Hepatocyte (in vitro differentiated cells): ENCODE results near the gene SREBF1. TPM values are rescaled to one million over a fixed set of nuclear protein-coding genes. Genes with fewer than 3 reads are reported as not detected.

ENCODE experiments used
- DNase-seq: peaks from one replicate; pipeline ENCODE4 v3.0.0-alpha.2; 2016; ENCODE audit warnings: low spot score
- H2AFZ ChIP-seq: fragments of 200-600 bp; sonication (generic); 2 replicates; pipeline ENCODE4 v1.6.0; 2016; ENCODE audit warnings: antibody characterized with exemption, mild to moderate bottlenecking
- H3K27ac ChIP-seq: fragments of 200-600 bp; sonication (generic); 2 replicates; pipeline ENCODE4 v1.5.1; 2016; ENCODE audit warnings: mild to moderate bottlenecking
- H3K27me3 ChIP-seq: fragments of 200-600 bp; sonication (generic); 2 replicates; pipeline ENCODE4 v1.6.1; 2016
- H3K36me3 ChIP-seq: fragments of 200-600 bp; sonication (generic); replicated peaks from 2 replicates; pipeline ENCODE4 v1.5.1; 2016; ENCODE audit warnings: low read depth; ENCODE audit not compliant: insufficient read depth
- H3K4me1 ChIP-seq: fragments of 200-600 bp; sonication (generic); 2 replicates; pipeline ENCODE4 v1.5.1; 2016; ENCODE audit warnings: mild to moderate bottlenecking, moderate library complexity; ENCODE audit not compliant: insufficient read depth
- H3K4me2 ChIP-seq: fragments of 200-600 bp; sonication (generic); 2 replicates; pipeline ENCODE4 v1.6.0; 2016
- H3K4me3 ChIP-seq: fragments of 200-600 bp; sonication (generic); 2 replicates; pipeline ENCODE4 v1.5.1; 2016; ENCODE audit warnings: mild to moderate bottlenecking
- H3K79me2 ChIP-seq: fragments of 200-600 bp; sonication (generic); 2 replicates; pipeline ENCODE4 v1.6.0; 2017; ENCODE audit warnings: mild to moderate bottlenecking
- H3K9me2 ChIP-seq: fragments of 200-600 bp; sonication (generic); replicated peaks from 2 replicates; pipeline ENCODE4 v1.6.0; 2017; ENCODE audit warnings: mild to moderate bottlenecking; ENCODE audit not compliant: insufficient read depth
- H3K9me3 ChIP-seq: fragments of 200-600 bp; sonication (generic); 2 replicates; pipeline ENCODE4 v1.5.1; 2016; ENCODE audit warnings: low read depth, mild to moderate bottlenecking
- H4K20me1 ChIP-seq: fragments of 200-600 bp; sonication (generic); 2 replicates; pipeline ENCODE4 v1.6.0; 2016; ENCODE audit warnings: mild to moderate bottlenecking; ENCODE audit not compliant: insufficient read depth, poor library complexity, severe bottlenecking
- EZH2 ChIP-seq: fragments of 200-600 bp; sonication (generic); IDR thresholded peaks from 2 replicates; pipeline ENCODE4 v1.6.1; 2016; ENCODE audit warnings: antibody characterized with exemption, mild to moderate bottlenecking, borderline replicate concordance
- EZH2phosphoT487 ChIP-seq: fragments of 200-600 bp; sonication (generic); IDR thresholded peaks from one replicate; pipeline ENCODE4 v1.6.1; 2018; ENCODE audit warnings: antibody characterized with exemption, mild to moderate bottlenecking, low read depth, moderate library complexity; ENCODE audit not compliant: unreplicated experiment, severe bottlenecking
- WGBS: methylation state at CpG from one replicate; pipeline ENCODE4 v1.1.6; 2016; ENCODE audit warnings: low lambda C conversion rate; ENCODE audit errors: missing lambda C conversion rate; 5-methylcytosine and 5-hydroxymethylcytosine counted together
- polyA plus RNA-seq: library from polyadenylated mRNA; unstranded; fragments of >200 nt; fragmentation: Nextera tagmentation; extraction: Ambion mirVana; gene quantifications from 2 replicates; pipeline ENCODE4 v1.2.1, GENCODE V29; 2016
- total RNA-seq: library from RNA; depleted of rRNA; stranded (reverse); fragments of >200 nt; gene quantifications from 2 replicates; pipeline ENCODE4 v1.2.3, GENCODE V29; 2014
- TF ChIP-seq, protein P1 (sequence below): fragments of 200-600 bp; sonication (generic); IDR thresholded peaks from 2 replicates; pipeline ENCODE4 v1.5.1; 2016; ENCODE audit warnings: antibody characterized with exemption, mild to moderate bottlenecking; ENCODE audit not compliant: poor library complexity

SREBF1 gene
- total and polyA plus RNA-seq, 2 experiments from 2014 or later, result 57.1 to 140 TPM

DNA sequence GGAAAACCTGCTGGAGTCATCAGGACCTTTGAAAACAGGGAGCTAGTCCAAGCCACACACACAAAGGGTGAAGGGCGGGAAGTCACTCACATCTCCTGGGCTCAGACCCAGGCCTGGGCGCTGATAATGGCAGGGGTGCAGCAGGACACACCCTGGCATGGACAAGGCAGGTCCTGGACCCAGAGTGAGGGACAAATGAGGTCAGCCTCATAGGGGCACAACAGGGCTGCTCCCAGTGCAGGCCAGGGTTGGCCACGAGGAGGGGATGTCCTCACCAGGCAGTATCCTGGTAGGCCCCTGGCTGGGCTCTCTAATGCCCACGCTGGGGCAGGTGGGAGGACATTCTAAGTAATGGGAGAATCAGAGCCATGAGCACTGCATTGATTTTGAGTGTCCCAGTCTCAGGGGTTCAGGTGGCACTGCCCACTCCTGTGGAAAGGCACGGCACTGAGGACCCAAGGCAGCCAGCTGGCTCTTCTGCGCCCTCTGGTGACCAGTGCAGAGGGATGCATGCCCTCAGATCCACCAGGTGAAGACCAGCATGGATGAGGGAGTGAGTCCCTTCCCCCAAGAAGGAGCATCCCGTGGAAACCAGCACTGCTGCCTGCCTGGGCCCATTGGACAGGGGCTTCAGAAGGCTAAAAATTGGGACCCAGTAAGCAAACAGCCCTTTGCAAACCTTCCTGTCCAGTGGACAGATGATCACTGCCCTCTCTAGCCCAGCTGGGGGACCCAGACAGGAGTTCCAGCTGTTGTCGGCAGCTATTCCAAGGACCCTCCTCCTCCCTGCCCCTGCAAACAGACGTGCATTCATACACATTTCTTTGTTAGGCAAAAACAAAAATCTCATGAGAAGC lies 23.4 kb upstream of the SREBF1 start:
- no peaks in the 10 kb centered on the region for H3K9me2 ChIP-seq
- H3K27ac ChIP-seq, result no peak overlapping the region
- no peak overlapping the region for H2AFZ ChIP-seq
- no peaks in the 10 kb centered on the region for H3K9me3 ChIP-seq
- 46% methylated on average over 9 of the region's 9 CpGs for WGBS
- H4K20me1 ChIP-seq, result no peaks in the 10 kb centered on the region
- TF ChIP-seq, protein P1, sequence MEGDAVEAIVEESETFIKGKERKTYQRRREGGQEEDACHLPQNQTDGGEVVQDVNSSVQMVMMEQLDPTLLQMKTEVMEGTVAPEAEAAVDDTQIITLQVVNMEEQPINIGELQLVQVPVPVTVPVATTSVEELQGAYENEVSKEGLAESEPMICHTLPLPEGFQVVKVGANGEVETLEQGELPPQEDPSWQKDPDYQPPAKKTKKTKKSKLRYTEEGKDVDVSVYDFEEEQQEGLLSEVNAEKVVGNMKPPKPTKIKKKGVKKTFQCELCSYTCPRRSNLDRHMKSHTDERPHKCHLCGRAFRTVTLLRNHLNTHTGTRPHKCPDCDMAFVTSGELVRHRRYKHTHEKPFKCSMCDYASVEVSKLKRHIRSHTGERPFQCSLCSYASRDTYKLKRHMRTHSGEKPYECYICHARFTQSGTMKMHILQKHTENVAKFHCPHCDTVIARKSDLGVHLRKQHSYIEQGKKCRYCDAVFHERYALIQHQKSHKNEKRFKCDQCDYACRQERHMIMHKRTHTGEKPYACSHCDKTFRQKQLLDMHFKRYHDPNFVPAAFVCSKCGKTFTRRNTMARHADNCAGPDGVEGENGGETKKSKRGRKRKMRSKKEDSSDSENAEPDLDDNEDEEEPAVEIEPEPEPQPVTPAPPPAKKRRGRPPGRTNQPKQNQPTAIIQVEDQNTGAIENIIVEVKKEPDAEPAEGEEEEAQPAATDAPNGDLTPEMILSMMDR, result peak; percentile 93
- no peak for TF ChIP-seq EZH2
- H3K79me2 ChIP-seq, result no peaks in the 10 kb centered on the region
- no peak overlapping the region for H3K4me3 ChIP-seq
- peaks cover 12% of the 10 kb centered on the region for H3K4me1 ChIP-seq
- no peaks in the 10 kb centered on the region for H3K27me3 ChIP-seq
- no peak overlapping the region for H3K4me2 ChIP-seq
- peaks cover 3% of the 10 kb centered on the region for H3K36me3 ChIP-seq
- peak; percentile 79 for DNase-seq

- Histone ChIP-seq H3K36me3 (peaks cover 3% of the 10 kb centered on the region), H4K20me1 (no peaks in the 10 kb centered on the region), H2AFZ (no peak overlapping the region), H3K4me2 (no peak overlapping the region), H3K4me1 (peaks cover 35% of the 10 kb centered on the region), H3K9me3 (no peaks in the 10 kb centered on the region), H3K4me3 (no peak overlapping the region), H3K27ac (no peak overlapping the region), H3K9me2 (no peaks in the 10 kb centered on the region), H3K27me3 (no peaks in the 10 kb centered on the region), H3K79me2 (no peaks in the 10 kb centered on the region)
- TF ChIP-seq, protein P1, result no peak
- TF ChIP-seq EZH2 (no peak), EZH2phosphoT487 (no peak)
- WGBS, result 95% methylated on average over 4 of the region's 4 CpGs
- no peak for DNase-seq
Measured at GRCh38 chr17:17857496-17857895, 20.7 kb upstream of the SREBF1 start.

DNA sequence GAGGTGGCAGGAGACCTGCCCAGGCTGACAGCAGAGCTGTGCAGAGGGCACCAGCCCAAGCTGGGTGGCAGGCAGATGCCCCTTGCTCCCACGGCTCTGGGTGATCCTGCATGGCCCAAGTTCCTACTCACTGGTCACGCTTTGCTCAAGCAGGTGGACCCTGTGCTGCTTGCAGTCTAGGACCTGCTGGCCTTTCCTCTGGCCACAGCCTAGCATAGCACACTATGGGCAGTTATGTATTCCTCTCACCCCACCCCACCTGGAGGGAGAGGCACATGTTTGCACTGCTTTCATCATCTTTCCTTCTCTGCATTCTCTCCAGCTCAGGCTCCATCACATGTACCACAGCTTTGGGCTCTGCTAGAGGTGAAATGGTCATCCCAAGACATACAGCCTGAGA lies 19.6 kb upstream of the SREBF1 start:
- TF ChIP-seq, protein P1, result no peak
- no peak for TF ChIP-seq EZH2phosphoT487
- TF ChIP-seq EZH2, result no peak
- peak overlapping the region; percentile 91 for H3K27ac ChIP-seq

More for the DNA sequence above, 19.6 kb upstream of the SREBF1 start:
- H3K36me3 ChIP-seq, result peaks cover 3% of the 10 kb centered on the region
- H3K79me2 ChIP-seq, result no peaks in the 10 kb centered on the region
- 96% methylated on average over 2 of the region's 2 CpGs for WGBS
- no peaks in the 10 kb centered on the region for H3K9me2 ChIP-seq
- no peak overlapping the region for H3K4me3 ChIP-seq
- peaks cover 35% of the 10 kb centered on the region for H3K4me1 ChIP-seq
- DNase-seq, result no peak
- no peaks in the 10 kb centered on the region for H3K27me3 ChIP-seq
- H2AFZ ChIP-seq, result no peak overlapping the region
- H4K20me1 ChIP-seq, result no peaks in the 10 kb centered on the region
- no peak overlapping the region for H3K4me2 ChIP-seq
- no peaks in the 10 kb centered on the region for H3K9me3 ChIP-seq
